ENCODE data around the gene SH3PXD2A.

DNA sequence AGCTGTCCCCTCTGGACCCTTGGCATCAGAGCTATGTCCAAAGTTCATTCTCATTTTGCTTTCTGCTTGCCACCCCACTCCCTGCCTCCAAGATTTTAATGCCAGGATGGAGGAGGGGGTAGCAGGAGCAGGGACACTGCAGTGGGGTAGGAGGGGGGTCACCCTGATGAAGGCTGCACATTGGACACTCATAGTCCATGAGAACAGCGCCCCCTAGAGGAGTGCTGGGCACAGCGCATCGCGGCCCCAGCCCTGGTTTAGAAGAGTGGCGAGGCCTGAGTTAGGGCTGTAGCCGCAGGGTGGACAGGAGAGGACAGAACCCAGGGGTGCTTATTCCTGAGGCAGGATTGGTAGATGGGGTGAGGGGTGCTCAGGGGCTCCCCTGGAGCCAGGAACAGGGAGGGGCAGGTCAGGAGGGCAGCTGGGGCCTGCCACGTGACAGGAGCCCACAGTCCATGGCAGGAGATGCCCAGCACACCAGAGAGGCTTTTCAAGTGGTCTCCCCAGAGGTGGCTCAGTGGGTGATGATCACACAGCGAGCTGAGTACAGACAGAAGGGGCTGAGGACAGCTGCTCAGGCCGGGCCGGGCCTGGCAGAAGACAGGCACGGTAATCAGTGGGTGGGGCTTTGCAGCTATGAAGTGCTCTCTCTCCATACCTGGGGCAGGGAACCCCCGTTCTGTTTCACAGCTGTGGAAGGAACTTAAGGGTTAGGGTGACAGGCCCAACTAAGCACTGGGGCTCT, 290.4 kb downstream of the SH3PXD2A start:
- TF ChIP-seq, protein P1, sequence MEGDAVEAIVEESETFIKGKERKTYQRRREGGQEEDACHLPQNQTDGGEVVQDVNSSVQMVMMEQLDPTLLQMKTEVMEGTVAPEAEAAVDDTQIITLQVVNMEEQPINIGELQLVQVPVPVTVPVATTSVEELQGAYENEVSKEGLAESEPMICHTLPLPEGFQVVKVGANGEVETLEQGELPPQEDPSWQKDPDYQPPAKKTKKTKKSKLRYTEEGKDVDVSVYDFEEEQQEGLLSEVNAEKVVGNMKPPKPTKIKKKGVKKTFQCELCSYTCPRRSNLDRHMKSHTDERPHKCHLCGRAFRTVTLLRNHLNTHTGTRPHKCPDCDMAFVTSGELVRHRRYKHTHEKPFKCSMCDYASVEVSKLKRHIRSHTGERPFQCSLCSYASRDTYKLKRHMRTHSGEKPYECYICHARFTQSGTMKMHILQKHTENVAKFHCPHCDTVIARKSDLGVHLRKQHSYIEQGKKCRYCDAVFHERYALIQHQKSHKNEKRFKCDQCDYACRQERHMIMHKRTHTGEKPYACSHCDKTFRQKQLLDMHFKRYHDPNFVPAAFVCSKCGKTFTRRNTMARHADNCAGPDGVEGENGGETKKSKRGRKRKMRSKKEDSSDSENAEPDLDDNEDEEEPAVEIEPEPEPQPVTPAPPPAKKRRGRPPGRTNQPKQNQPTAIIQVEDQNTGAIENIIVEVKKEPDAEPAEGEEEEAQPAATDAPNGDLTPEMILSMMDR (conservative IDR thresholded peaks at IDR 0.05), result peak; percentile 86
- no peak for TF ChIP-seq ZFX (IDR thresholded peaks at IDR 0.05)

Measured in C4-2B (cell line).